PC-3 (cell line): ENCODE measurements around the gene KCNJ11. TPM values are rescaled to one million over a fixed set of nuclear protein-coding genes. Genes with fewer than 3 reads are reported as not detected.

Experiments used
- ATAC-seq: fragments of 200-7000 bp; cut with Tn5 transposase; 2 replicates; pipeline ENCODE4 v1.9.1; 2020; ENCODE audit warnings: mild to moderate bottlenecking, moderate library complexity
- BruUV-seq: library from RNA; stranded (reverse); fragments of 400-500 nt; replicated peaks from 2 replicates; lab custom pipeline; 2021; lab: Mats Ljungman, UMichigan
- CTCF ChIA-PET: fragments of 300-600 bp; sonication (Branson Sonifier 250); formaldehyde crosslinking; loops from one replicate; lab custom pipeline; 2022; ENCODE audit warnings: antibody characterized with exemption; lab: Charles Lee
- POLR2A ChIA-PET: fragments of 300-600 bp; sonication (Branson Sonifier 250); formaldehyde crosslinking; loops from one replicate; lab custom pipeline; 2022; ENCODE audit warnings: antibody characterized with exemption; ENCODE audit not compliant: unreplicated experiment; lab: Charles Lee
- DNase-seq: peaks from one replicate; pipeline ENCODE4 v3.0.0-alpha.2; 2015
- H2AFZ ChIP-seq: fragments of 300-600 bp; sonication (generic); 2 replicates; pipeline ENCODE4 v1.6.0; 2016; ENCODE audit warnings: antibody characterized with exemption, low read length
- H3F3A ChIP-seq: fragments of 300-600 bp; sonication (generic); one replicate; pipeline ENCODE4 v1.6.0; 2017; ENCODE audit warnings: antibody characterized with exemption, low read length, control low read depth, mild to moderate bottlenecking; ENCODE audit not compliant: unreplicated experiment
- H3K27ac ChIP-seq: fragments of 300-600 bp; sonication (generic); 2 replicates; pipeline ENCODE4 v1.5.1; 2016; ENCODE audit warnings: mild to moderate bottlenecking, low read length
- H3K27me3 ChIP-seq: fragments of 300-600 bp; sonication (generic); 2 replicates; pipeline ENCODE4 v1.6.1; 2016; ENCODE audit warnings: low read length, mixed read lengths
- H3K36me3 ChIP-seq: fragments of 300-600 bp; sonication (generic); 2 replicates; pipeline ENCODE4 v1.6.1; 2016; ENCODE audit warnings: low read depth, mixed run types, low read length, mixed read lengths
- H3K4me1 ChIP-seq: fragments of 300-600 bp; sonication (generic); 2 replicates; pipeline ENCODE4 v1.5.1; 2016; ENCODE audit warnings: low read length; ENCODE audit not compliant: insufficient read depth
- H3K4me2 ChIP-seq: fragments of 300-600 bp; sonication (generic); 2 replicates; pipeline ENCODE4 v1.6.0; 2016; ENCODE audit warnings: low read length
- H3K4me3 ChIP-seq: fragments of 300-600 bp; sonication (generic); 2 replicates; pipeline ENCODE4 v1.5.1; 2016; ENCODE audit warnings: mild to moderate bottlenecking, low read length, mixed read lengths
- H3K79me2 ChIP-seq: fragments of 300-600 bp; sonication (generic); 2 replicates; pipeline ENCODE4 v1.6.1; 2017; ENCODE audit warnings: low read length, mixed read lengths
- H3K9ac ChIP-seq: fragments of 300-600 bp; sonication (generic); 2 replicates; pipeline ENCODE4 v1.6.0; 2016; ENCODE audit warnings: mild to moderate bottlenecking, low read length
- H3K9me2 ChIP-seq: fragments of 300-600 bp; sonication (generic); replicated peaks from 2 replicates; pipeline ENCODE4 v1.6.1; 2016; ENCODE audit warnings: mixed run types, low read length, mixed read lengths
- H3K9me3 ChIP-seq: fragments of 300-600 bp; sonication (generic); 2 replicates; pipeline ENCODE4 v1.6.1; 2016; ENCODE audit warnings: low read length, mixed read lengths
- H4K20me1 ChIP-seq: fragments of 300-600 bp; sonication (generic); 2 replicates; pipeline ENCODE4 v1.6.1; 2016; ENCODE audit warnings: low read length, mixed read lengths
- CTCF ChIP-seq: fragments of 300-600 bp; sonication (generic); conservative IDR thresholded peaks from 2 replicates; pipeline ENCODE4 v1.5.1; 2017; ENCODE audit warnings: antibody characterized with exemption, low read depth, mild to moderate bottlenecking, low read length
- EZH2 ChIP-seq: fragments of 300-600 bp; sonication (generic); IDR thresholded peaks from one replicate; pipeline ENCODE4 v1.6.1; 2017; ENCODE audit warnings: antibody characterized with exemption, mild to moderate bottlenecking, low read length; ENCODE audit not compliant: unreplicated experiment
- EZH2phosphoT487 ChIP-seq: fragments of 300-600 bp; sonication (generic); IDR thresholded peaks from 2 replicates; pipeline ENCODE4 v1.6.1; 2018; ENCODE audit warnings: mild to moderate bottlenecking, antibody characterized with exemption, low read length, borderline replicate concordance
- intact Hi-C: fragments of 100-400 bp; cut with micrococcal nuclease; formaldehyde crosslinking; loops from 2 replicates; pipeline ENCODE4 v1.9.0; 2023
- total RNA-seq: library from RNA; depleted of rRNA; stranded (reverse); fragments of >200 nt; gene quantifications from 2 replicates; pipeline ENCODE4 v1.2.3, GENCODE V29; 2014

KCNJ11 gene
- total RNA-seq, 1 experiment from 2014 or later, result 0.98 TPM

GRCh38 chr11:17402486-17402885, 14.0 kb upstream of the KCNJ11 start:
- ATAC-seq (no peak), DNase-seq (no peak)
- Histone ChIP-seq H3K9me2 (no peaks in the 10 kb centered on the region), H3F3A (no peaks in the 10 kb centered on the region), H3K4me3 (no peak overlapping the region), H3K4me2 (no peak overlapping the region), H3K4me1 (no peaks in the 10 kb centered on the region; the same call in 1 of the 2 replicates), H3K9me3 (no peaks in the 10 kb centered on the region), H3K36me3 (no peaks in the 10 kb centered on the region), H3K9ac (no peak overlapping the region), H3K27ac (no peak overlapping the region), H3K27me3 (no peaks in the 10 kb centered on the region), H3K79me2 (no peaks in the 10 kb centered on the region), H2AFZ (no peak overlapping the region), H4K20me1 (no peaks in the 10 kb centered on the region)
- ChIA-PET CTCF (no interaction called here), POLR2A (no interaction called here)
- BruUV-seq, result no TSS peak
- intact Hi-C loops, result no loop called here
- TF ChIP-seq EZH2 (no peak), CTCF (no peak), EZH2phosphoT487 (no peak)

GRCh38 chr11:17401841-17402240, 13.4 kb upstream of the KCNJ11 start:
- intact Hi-C loops, result no loop called here
- BruUV-seq, result no TSS peak
- ATAC-seq, result no peak

More at GRCh38 chr11:17401841-17402240, 13.4 kb upstream of the KCNJ11 start:
- Histone ChIP-seq H3K79me2 (no peaks in the 10 kb centered on the region), H3K27me3 (no peaks in the 10 kb centered on the region), H3K9me3 (no peaks in the 10 kb centered on the region), H2AFZ (no peak overlapping the region), H3K36me3 (no peaks in the 10 kb centered on the region), H3K9me2 (no peaks in the 10 kb centered on the region), H3K9ac (no peak overlapping the region), H3K4me1 (no peaks in the 10 kb centered on the region; the same call in 1 of the 2 replicates), H3F3A (no peaks in the 10 kb centered on the region), H3K4me2 (no peak overlapping the region), H3K27ac (no peak overlapping the region), H3K4me3 (no peak overlapping the region), H4K20me1 (no peaks in the 10 kb centered on the region)
- TF ChIP-seq EZH2 (no peak), EZH2phosphoT487 (no peak), CTCF (no peak)
- CTCF ChIA-PET, result no interaction called here
- no peak for DNase-seq
- POLR2A ChIA-PET, result no interaction called here
